GM10248 (cell line): Measurements from ENCODE around the gene ABHD12.

Experiments
- CTCF ChIA-PET: fragments of 300-600 bp; sonication (Branson Sonifier 250); formaldehyde crosslinking; extraction: SDS; loops from one replicate; lab custom pipeline; 2021; ENCODE audit warnings: antibody characterized with exemption; lab: Yijun Ruan, JAX
- POLR2A ChIA-PET: fragments of 350-650 bp; sonication (Branson Sonifier 250); formaldehyde crosslinking; extraction: SDS; loops from one replicate; lab custom pipeline; 2020; ENCODE audit warnings: antibody characterized with exemption; lab: Yijun Ruan, JAX
- DNase-seq: peaks from one replicate; pipeline ENCODE4 v3.0.0; 2012; ENCODE audit errors: extremely low spot score
- TF ChIP-seq, protein P1 (sequence below): IDR thresholded peaks from 2 replicates; pipeline ENCODE4 v1.5.1; 2012; ENCODE audit warnings: mild to moderate bottlenecking, low read depth; ENCODE audit errors: extremely low read depth, missing control alignments, control extremely low read depth

ABHD12 gene

GRCh38 chr20:25376886-25377285, 13.7 kb downstream of the ABHD12 start:
- CTCF ChIA-PET, result no interaction called here
- no peak for DNase-seq
- POLR2A ChIA-PET, result no interaction called here
- TF ChIP-seq, protein P1, sequence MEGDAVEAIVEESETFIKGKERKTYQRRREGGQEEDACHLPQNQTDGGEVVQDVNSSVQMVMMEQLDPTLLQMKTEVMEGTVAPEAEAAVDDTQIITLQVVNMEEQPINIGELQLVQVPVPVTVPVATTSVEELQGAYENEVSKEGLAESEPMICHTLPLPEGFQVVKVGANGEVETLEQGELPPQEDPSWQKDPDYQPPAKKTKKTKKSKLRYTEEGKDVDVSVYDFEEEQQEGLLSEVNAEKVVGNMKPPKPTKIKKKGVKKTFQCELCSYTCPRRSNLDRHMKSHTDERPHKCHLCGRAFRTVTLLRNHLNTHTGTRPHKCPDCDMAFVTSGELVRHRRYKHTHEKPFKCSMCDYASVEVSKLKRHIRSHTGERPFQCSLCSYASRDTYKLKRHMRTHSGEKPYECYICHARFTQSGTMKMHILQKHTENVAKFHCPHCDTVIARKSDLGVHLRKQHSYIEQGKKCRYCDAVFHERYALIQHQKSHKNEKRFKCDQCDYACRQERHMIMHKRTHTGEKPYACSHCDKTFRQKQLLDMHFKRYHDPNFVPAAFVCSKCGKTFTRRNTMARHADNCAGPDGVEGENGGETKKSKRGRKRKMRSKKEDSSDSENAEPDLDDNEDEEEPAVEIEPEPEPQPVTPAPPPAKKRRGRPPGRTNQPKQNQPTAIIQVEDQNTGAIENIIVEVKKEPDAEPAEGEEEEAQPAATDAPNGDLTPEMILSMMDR, result no peak

GRCh38 chr20:25376236-25376635, 14.4 kb downstream of the ABHD12 start:
- no peak for DNase-seq
- POLR2A ChIA-PET, result no interaction called here
- CTCF ChIA-PET, result interaction anchor here (0.8 kb wide), 1 partner anchor 9 kb away, joined by 4 read pairs; no protein-coding TSS in a partner anchor
- TF ChIP-seq, protein P1, result no peak

DNA sequence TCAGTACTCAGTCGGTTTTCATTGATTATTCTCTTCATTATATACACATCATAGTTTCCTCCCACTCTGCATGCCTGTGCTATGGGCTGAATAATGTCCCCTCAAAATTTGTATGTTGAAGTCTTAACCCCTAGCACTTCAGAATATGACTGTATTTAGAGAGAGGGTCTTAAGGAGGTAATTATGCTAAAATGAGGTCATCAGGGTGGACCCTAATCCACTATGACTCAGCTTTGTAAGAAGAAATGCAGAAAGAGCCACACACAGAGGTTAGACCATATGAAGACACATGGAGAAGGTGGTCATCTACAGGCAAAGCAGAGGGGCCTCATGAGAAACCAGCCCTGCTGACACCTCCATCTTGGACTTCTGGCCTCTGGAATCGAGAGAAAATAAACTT, 15.8 kb downstream of the ABHD12 start:
- POLR2A ChIA-PET, result no interaction called here
- CTCF ChIA-PET, result interaction anchor here (1.3 kb wide), 1 partner anchor 13 kb away, joined by 3 read pairs; no protein-coding TSS in a partner anchor
- DNase-seq, result no peak
- TF ChIP-seq, protein P1, result no peak

DNA sequence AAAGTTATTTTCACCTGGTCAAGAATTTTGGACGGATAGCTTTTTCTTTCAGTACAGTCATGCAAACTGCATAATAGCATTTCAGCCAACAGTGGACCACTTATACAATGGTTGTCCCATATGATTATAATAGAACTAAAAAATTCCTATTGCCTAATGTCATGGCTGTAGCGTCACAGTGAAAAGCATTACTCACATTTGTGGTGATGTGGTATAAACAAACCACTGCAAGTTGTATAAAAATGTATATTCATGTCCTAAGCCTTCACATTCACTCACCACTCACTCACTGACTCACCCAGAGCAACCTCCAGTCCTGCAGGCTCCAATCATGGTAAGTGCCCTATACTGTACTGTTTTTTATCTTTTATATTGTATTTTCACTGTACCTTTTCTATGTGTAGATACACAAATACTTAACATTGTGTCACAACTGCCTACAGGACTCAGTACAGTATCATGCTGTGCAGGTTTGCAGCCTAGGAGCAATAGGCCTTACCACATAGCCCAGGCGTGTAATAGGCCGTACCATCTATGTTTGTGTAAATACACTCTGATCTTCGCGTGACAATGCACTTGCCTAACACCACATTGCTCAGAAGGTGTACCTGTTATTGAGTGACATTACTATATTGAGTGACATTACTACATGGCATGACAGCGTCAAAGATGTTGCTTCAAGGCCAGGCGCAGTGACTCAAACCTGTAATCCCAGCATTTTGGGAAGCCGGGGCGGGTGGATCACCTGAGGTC, 17.9 kb downstream of the ABHD12 start:
- TF ChIP-seq, protein P1, result no peak
- DNase-seq, result no peak
- ChIA-PET POLR2A (no interaction called here), CTCF (interaction anchor here (1.3 to 1.5 kb wide), 2 partner anchors 25 to 35 kb away, joined by 3 to 5 read pairs; partner anchors contain the start of gene GINS1)

- TF ChIP-seq, protein P1, result no peak
- DNase-seq, result no peak
- POLR2A ChIA-PET, result no interaction called here
- CTCF ChIA-PET, result interaction anchor here (0.9 to 2.0 kb wide), 3 partner anchors 12 to 122 kb away, joined by 3 to 4 read pairs (median 3); partner anchors contain the start of gene PYGB
Observed at GRCh38 chr20:25369971-25370370, 20.7 kb downstream of the ABHD12 start.

- ChIA-PET POLR2A (no interaction called here), CTCF (interaction anchor here (0.9 to 2.0 kb wide), 3 partner anchors 12 to 121 kb away, joined by 3 to 4 read pairs (median 3); partner anchors contain the start of gene PYGB)
- TF ChIP-seq, protein P1, result no peak
- DNase-seq, result no peak
Observed at GRCh38 chr20:25369529-25369928, 21.1 kb downstream of the ABHD12 start.
